Measurements from ENCODE around the gene CELF5. TPM values are rescaled to one million over a fixed set of nuclear protein-coding genes. Genes with fewer than 3 reads are reported as not detected.

Gene CELF5
- total and polyA plus RNA-seq, 9 of the 15 experiments (the other 6 are each of a cell fraction or from before 2014, with no cell fraction given): 0.01 to 0.56 (median 0.22) TPM

DNA sequence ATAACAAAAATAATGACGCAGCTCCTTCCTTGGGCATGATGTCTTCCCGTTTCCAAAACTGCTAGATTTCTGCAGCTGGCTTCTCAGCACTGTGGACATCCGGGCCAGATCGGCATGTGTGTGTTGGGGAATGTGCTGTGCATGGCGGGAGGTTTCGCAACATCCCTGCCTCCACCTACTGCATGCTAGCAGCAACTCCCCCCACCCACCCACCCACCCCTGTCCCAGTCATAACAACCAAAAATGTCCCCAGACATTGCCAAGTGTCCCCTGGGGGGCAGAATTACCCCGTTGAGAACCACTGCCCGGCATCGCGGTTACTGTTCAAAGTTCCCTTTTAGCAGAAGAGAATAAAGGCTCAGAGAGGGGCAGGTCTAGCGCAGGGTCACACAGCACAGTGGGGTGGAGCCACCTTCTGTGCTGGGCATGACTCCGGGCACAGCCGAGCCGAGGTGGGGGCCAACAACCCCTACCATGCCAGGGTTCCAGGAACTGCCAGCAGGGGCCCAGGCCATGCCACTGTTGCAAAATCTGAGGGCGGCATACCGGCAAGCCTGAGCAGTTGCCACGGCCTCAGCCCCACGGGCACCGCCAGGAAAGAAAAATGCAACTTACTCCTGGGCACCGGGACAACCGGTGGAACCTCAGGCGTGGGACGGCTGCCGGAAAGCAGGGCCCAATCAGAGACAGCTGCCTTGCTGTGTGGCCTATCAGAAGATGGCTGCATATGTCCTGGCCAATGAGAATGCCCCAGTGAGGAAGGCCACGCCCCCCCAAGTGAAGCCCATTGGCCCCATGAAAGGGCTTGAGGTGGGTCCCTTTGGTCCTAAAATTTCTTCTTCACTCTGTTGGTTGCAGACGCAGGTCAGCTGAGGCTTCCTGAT is 119.4 kb downstream of the CELF5 start:
- POLR2A ChIA-PET: interaction anchor here (0.6 to 1.0 kb wide), 4 partner anchors 11 to 784 kb away, joined by 3 to 4 read pairs (median 3); no protein-coding TSS in a partner anchor
- Histone ChIP-seq H3K4me1 (replicated peaks in 1 of 2; ENCODE audit: control insufficient read depth in 2 of 2, insufficient read depth in 2 of 2, low read length in 2 of 2) (peaks cover 0 to 32% of the 10 kb centered on the region in 2 experiments; a peak in 3 of 5 replicates), H3K4me2 (ENCODE audit: insufficient read depth, low read length) (peak overlapping the region; percentile 36; the same call in 1 of the 2 replicates), H4K20me1 (replicated peaks; ENCODE audit: control insufficient read depth, insufficient read depth, low read length) (no peaks in the 10 kb centered on the region), H3K4me3 (no peak overlapping the region), H3K27ac (ENCODE audit: extremely low read depth, low read depth, low read length) (no peak overlapping the region), H3K9me1 (ENCODE audit: control insufficient read depth, insufficient read depth, low read length) (no peaks in the 10 kb centered on the region), H3K36me3 (ENCODE audit: control insufficient read depth, insufficient read depth, low read length) (no peaks in the 10 kb centered on the region), H3K9me3 (replicated peaks; ENCODE audit: control insufficient read depth, insufficient read depth, low read depth, low read length) (no peaks in the 10 kb centered on the region), H3K27me3 (ENCODE audit: control insufficient read depth in 2 of 2, insufficient read depth in 2 of 2, low read length in 2 of 2) (no peaks in the 10 kb centered on the region), H3K79me2 (ENCODE audit: control insufficient read depth, insufficient read depth, low read length) (no peaks in the 10 kb centered on the region), H2AFZ (ENCODE audit: low read depth, low read length) (peak overlapping the region; percentile 44; the same call in 1 of the 2 replicates), H3K9ac (ENCODE audit: insufficient read depth in 1 of 2, low read depth in 2 of 2, low read length in 2 of 2) (peak overlapping the region in 1 of 2 experiments; percentile 54; a peak in 1 of 4 replicates)
- FAIRE-seq: peak; percentile 76
- peak; percentile 69 to 95 (median 92) for DNase-seq (ENCODE audit: extremely low read depth in 1 of 4, low spot score in 3 of 4)
- intact Hi-C loops (cut with micrococcal nuclease) (loop anchor here (5.0 kb wide), 1 partner anchor 83 kb away; no protein-coding TSS in a partner anchor), in situ Hi-C loops (cut with MboI) (loop anchor here (5.0 kb wide), 1 partner anchor 88 kb away; no protein-coding TSS in a partner anchor)
- ATAC-seq: peak; percentile 96
- BruUV-seq (replicated peaks): no TSS peak
- 24% methylated on average over 22 of the region's 26 CpGs for WGBS (ENCODE audit: insufficient coverage, low coverage, missing lambda C conversion rate)
- CTCF ChIA-PET (ENCODE audit: low intra/inter-chr PET ratio): interaction anchor here (1.2 kb wide), 1 partner anchor 86 kb away, joined by 3 read pairs; no protein-coding TSS in a partner anchor
- peak; percentile 52 for TF ChIP-seq SP2 (IDR thresholded peaks at IDR 0.05; ENCODE audit: extremely low read depth, low read depth, low read length, poor library complexity, severe bottlenecking)
- TF ChIP-seq, protein P1, sequence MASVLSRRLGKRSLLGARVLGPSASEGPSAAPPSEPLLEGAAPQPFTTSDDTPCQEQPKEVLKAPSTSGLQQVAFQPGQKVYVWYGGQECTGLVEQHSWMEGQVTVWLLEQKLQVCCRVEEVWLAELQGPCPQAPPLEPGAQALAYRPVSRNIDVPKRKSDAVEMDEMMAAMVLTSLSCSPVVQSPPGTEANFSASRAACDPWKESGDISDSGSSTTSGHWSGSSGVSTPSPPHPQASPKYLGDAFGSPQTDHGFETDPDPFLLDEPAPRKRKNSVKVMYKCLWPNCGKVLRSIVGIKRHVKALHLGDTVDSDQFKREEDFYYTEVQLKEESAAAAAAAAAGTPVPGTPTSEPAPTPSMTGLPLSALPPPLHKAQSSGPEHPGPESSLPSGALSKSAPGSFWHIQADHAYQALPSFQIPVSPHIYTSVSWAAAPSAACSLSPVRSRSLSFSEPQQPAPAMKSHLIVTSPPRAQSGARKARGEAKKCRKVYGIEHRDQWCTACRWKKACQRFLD (CRISPR knock-in tag; IDR thresholded peaks at IDR 0.05): peak; percentile 16; the same call in 1 of the 2 replicates
- TF ChIP-seq, protein P2, sequence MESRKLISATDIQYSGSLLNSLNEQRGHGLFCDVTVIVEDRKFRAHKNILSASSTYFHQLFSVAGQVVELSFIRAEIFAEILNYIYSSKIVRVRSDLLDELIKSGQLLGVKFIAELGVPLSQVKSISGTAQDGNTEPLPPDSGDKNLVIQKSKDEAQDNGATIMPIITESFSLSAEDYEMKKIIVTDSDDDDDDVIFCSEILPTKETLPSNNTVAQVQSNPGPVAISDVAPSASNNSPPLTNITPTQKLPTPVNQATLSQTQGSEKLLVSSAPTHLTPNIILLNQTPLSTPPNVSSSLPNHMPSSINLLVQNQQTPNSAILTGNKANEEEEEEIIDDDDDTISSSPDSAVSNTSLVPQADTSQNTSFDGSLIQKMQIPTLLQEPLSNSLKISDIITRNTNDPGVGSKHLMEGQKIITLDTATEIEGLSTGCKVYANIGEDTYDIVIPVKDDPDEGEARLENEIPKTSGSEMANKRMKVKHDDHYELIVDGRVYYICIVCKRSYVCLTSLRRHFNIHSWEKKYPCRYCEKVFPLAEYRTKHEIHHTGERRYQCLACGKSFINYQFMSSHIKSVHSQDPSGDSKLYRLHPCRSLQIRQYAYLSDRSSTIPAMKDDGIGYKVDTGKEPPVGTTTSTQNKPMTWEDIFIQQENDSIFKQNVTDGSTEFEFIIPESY (CRISPR knock-in tag; IDR thresholded peaks at IDR 0.05): peak; percentile 96
- TF ChIP-seq, protein P3, sequence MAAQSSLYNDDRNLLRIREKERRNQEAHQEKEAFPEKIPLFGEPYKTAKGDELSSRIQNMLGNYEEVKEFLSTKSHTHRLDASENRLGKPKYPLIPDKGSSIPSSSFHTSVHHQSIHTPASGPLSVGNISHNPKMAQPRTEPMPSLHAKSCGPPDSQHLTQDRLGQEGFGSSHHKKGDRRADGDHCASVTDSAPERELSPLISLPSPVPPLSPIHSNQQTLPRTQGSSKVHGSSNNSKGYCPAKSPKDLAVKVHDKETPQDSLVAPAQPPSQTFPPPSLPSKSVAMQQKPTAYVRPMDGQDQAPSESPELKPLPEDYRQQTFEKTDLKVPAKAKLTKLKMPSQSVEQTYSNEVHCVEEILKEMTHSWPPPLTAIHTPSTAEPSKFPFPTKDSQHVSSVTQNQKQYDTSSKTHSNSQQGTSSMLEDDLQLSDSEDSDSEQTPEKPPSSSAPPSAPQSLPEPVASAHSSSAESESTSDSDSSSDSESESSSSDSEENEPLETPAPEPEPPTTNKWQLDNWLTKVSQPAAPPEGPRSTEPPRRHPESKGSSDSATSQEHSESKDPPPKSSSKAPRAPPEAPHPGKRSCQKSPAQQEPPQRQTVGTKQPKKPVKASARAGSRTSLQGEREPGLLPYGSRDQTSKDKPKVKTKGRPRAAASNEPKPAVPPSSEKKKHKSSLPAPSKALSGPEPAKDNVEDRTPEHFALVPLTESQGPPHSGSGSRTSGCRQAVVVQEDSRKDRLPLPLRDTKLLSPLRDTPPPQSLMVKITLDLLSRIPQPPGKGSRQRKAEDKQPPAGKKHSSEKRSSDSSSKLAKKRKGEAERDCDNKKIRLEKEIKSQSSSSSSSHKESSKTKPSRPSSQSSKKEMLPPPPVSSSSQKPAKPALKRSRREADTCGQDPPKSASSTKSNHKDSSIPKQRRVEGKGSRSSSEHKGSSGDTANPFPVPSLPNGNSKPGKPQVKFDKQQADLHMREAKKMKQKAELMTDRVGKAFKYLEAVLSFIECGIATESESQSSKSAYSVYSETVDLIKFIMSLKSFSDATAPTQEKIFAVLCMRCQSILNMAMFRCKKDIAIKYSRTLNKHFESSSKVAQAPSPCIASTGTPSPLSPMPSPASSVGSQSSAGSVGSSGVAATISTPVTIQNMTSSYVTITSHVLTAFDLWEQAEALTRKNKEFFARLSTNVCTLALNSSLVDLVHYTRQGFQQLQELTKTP (IDR thresholded peaks at IDR 0.05; ENCODE audit: low read depth in 1 of 2, partially characterized antibody in 2 of 2): no peak
- TF ChIP-seq ZNF165 (CRISPR knock-in tag; IDR thresholded peaks at IDR 0.05; ENCODE audit: borderline replicate concordance): no peak
- peak; percentile 99 for TF ChIP-seq NFYB (IDR thresholded peaks at IDR 0.05; ENCODE audit: extremely low read depth, insufficient read length)
- TF ChIP-seq ASH1L (IDR thresholded peaks at IDR 0.05; ENCODE audit: borderline replicate concordance, low read depth, partially characterized antibody): peak; percentile 90
- TF ChIP-seq MTA3 (IDR thresholded peaks at IDR 0.05; ENCODE audit: borderline replicate concordance): 0 out of 2 replicates have a peak, but pooled peaks have one; percentile 38
- TF ChIP-seq DMBX1 (CRISPR knock-in tag; IDR thresholded peaks at IDR 0.05; ENCODE audit: borderline replicate concordance): peak; percentile 26; the same call in 1 of the 2 replicates
- peak; percentile 92 for TF ChIP-seq RBM25 (IDR thresholded peaks at IDR 0.05; ENCODE audit: low read depth, low read length, severe bottlenecking)
- peak; percentile 58 to 90; a peak in 3 of 4 replicates for TF ChIP-seq KDM1A (IDR thresholded peaks at IDR 0.05)

All from K562 (cell line).